Endothelial cell (in vitro differentiated cells): ENCODE data around the gene LRRFIP1. TPM values are rescaled to one million over a fixed set of nuclear protein-coding genes. Genes with fewer than 3 reads are reported as not detected.

Experiments
- DNase-seq: peaks from one replicate; pipeline ENCODE4 v3.0.0; 2021; ENCODE audit warnings: low spot score
- H3K27ac Mint-ChIP-seq: one replicate; pipeline ENCODE4 v1.8.0; 2021; ENCODE audit warnings: mixed read lengths, inconsistent platforms; ENCODE audit not compliant: unreplicated experiment
- H3K27me3 Mint-ChIP-seq: one replicate; pipeline ENCODE4 v1.8.0; 2021; ENCODE audit warnings: mild to moderate bottlenecking, moderate library complexity, mixed read lengths, inconsistent platforms; ENCODE audit not compliant: unreplicated experiment
- H3K36me3 Mint-ChIP-seq: one replicate; pipeline ENCODE4 v1.8.0; 2021; ENCODE audit warnings: mild to moderate bottlenecking, low read depth, mixed read lengths, inconsistent platforms; ENCODE audit not compliant: unreplicated experiment
- H3K4me1 Mint-ChIP-seq: one replicate; pipeline ENCODE4 v1.8.0; 2021; ENCODE audit warnings: mild to moderate bottlenecking, mixed read lengths, inconsistent platforms; ENCODE audit not compliant: unreplicated experiment
- H3K4me3 Mint-ChIP-seq: one replicate; pipeline ENCODE4 v1.8.0; 2021; ENCODE audit warnings: mild to moderate bottlenecking, mixed read lengths, inconsistent platforms; ENCODE audit not compliant: unreplicated experiment
- H3K9me3 Mint-ChIP-seq: one replicate; pipeline ENCODE4 v1.8.0; 2021; ENCODE audit warnings: mixed read lengths, inconsistent platforms; ENCODE audit not compliant: unreplicated experiment
- CTCF ChIP-seq: fragments of 200-600 bp; sonication (generic); IDR thresholded peaks from one replicate; pipeline ENCODE4 v1.5.0; 2021; ENCODE audit warnings: antibody characterized with exemption; ENCODE audit not compliant: unreplicated experiment
- total RNA-seq: library from RNA; stranded (reverse); fragmentation: NEBNext Ultra II Directional; extraction: Animal tissue kit (Norgen Biotek cat#: 25700); gene quantifications from one replicate; pipeline ENCODE4 v1.2.1, GENCODE V29; 2021; ENCODE audit not compliant: unreplicated experiment

LRRFIP1 gene
- total RNA-seq, 1 donor from 2014 or later: 105 TPM

DNA sequence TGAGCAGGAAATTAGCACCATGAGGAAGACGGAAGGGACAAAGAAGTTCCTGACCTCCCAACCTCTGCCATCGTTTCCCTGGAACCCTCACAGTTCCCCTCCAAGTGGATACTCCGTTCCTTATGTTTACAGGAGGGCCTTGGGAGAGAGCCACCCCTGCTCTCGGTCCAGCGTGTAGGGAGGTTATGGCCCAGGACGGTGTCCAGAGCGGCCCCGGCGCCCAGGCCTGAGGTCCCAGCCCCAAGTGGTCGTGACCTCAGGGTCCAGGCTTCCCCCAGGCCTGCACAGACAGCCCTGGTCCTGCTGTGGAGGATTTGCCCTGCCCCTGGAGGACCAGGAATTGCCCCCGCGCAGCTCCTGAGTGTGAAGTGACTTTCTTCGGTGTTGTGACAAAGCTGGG lies 109.4 kb downstream of the LRRFIP1 start:
- Mint-ChIP-seq H3K4me3 (peak overlapping the region; percentile 60), H3K4me1 (peaks cover 62% of the 10 kb centered on the region), H3K36me3 (peaks cover 18% of the 10 kb centered on the region), H3K9me3 (no peaks in the 10 kb centered on the region), H3K27me3 (peaks cover 3% of the 10 kb centered on the region), H3K27ac (peak overlapping the region; percentile 89)
- TF ChIP-seq CTCF: no peak
- no peak for DNase-seq

GRCh38 chr2:237737196-237737865 lies 109.9 kb downstream of the LRRFIP1 start:
- Mint-ChIP-seq H3K4me3 (no peak overlapping the region), H3K36me3 (peaks cover 18% of the 10 kb centered on the region), H3K27ac (peak overlapping the region; percentile 37), H3K9me3 (no peaks in the 10 kb centered on the region), H3K4me1 (peaks cover 57% of the 10 kb centered on the region), H3K27me3 (peaks cover 3% of the 10 kb centered on the region)
- no peak for TF ChIP-seq CTCF
- DNase-seq: no peak

DNA sequence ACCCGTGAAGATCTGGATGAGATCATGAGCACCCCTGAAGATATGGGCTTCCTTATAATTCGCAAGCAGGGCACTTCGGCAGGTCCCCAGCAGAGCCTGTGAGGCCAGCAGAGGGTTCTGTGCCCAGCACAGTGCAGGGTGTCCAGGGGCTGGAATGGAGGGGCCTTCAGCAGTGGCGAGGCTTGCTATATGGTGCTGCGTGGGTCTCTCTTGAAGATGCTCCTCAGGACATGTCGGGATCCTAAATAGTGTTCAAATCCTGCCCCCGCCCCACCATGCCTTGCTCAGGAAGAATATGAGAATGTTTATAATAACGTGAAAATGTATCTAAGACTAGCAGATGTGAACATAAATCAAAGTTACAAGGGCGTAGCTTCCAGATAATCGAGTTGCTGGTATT lies 110.9 kb downstream of the LRRFIP1 start:
- H3K4me3 Mint-ChIP-seq: peak overlapping the region; percentile 10
- H3K27ac Mint-ChIP-seq: peak overlapping the region; percentile 9
- peaks cover 18% of the 10 kb centered on the region for H3K36me3 Mint-ChIP-seq
- no peak for DNase-seq
- no peaks in the 10 kb centered on the region for H3K9me3 Mint-ChIP-seq
- peaks cover 6% of the 10 kb centered on the region for H3K27me3 Mint-ChIP-seq
- H3K4me1 Mint-ChIP-seq: peaks cover 49% of the 10 kb centered on the region
- no peak for TF ChIP-seq CTCF

- no peak for TF ChIP-seq CTCF
- DNase-seq: no peak
- Mint-ChIP-seq H3K4me1 (peaks cover 46% of the 10 kb centered on the region), H3K9me3 (no peaks in the 10 kb centered on the region), H3K27ac (peak overlapping the region; percentile 58), H3K27me3 (peaks cover 5% of the 10 kb centered on the region), H3K36me3 (peaks cover 18% of the 10 kb centered on the region), H3K4me3 (peak overlapping the region; percentile 39)
Observed at GRCh38 chr2:237739101-237739500, 111.7 kb downstream of the LRRFIP1 start.

DNA sequence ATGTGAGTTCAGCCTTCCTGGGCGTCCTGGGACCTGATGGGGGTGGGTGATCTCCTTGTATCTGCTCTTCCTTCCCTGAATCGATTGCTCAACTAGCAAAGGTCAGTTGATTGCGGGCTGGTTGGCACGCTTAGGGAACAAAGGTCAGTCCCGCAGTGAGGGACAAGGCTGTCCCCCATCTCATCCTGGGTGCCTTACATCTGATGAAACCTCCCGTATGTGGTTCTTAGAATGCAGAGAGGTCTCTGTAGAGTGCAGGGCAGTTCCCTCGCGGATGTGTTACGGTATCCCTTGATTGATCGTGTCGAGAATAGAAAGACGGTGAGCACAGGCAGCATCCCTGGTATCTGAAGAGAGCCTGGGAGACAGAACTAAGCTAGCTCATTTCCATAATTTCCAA lies 114.8 kb downstream of the LRRFIP1 start:
- peaks cover 30% of the 10 kb centered on the region for H3K4me1 Mint-ChIP-seq
- peaks cover 13% of the 10 kb centered on the region for H3K36me3 Mint-ChIP-seq
- H3K4me3 Mint-ChIP-seq: no peak overlapping the region
- peaks cover 5% of the 10 kb centered on the region for H3K27me3 Mint-ChIP-seq
- no peaks in the 10 kb centered on the region for H3K9me3 Mint-ChIP-seq
- no peak for DNase-seq
- no peak overlapping the region for H3K27ac Mint-ChIP-seq
- TF ChIP-seq CTCF: no peak
